ENCODE results near the gene PARD3.

GRCh38 chr10:34184939-34185386, 630.1 kb downstream of the PARD3 start:
- TF ChIP-seq, protein P1, sequence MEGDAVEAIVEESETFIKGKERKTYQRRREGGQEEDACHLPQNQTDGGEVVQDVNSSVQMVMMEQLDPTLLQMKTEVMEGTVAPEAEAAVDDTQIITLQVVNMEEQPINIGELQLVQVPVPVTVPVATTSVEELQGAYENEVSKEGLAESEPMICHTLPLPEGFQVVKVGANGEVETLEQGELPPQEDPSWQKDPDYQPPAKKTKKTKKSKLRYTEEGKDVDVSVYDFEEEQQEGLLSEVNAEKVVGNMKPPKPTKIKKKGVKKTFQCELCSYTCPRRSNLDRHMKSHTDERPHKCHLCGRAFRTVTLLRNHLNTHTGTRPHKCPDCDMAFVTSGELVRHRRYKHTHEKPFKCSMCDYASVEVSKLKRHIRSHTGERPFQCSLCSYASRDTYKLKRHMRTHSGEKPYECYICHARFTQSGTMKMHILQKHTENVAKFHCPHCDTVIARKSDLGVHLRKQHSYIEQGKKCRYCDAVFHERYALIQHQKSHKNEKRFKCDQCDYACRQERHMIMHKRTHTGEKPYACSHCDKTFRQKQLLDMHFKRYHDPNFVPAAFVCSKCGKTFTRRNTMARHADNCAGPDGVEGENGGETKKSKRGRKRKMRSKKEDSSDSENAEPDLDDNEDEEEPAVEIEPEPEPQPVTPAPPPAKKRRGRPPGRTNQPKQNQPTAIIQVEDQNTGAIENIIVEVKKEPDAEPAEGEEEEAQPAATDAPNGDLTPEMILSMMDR (IDR thresholded peaks at IDR 0.05) = no peak
- TF ChIP-seq, protein P2, sequence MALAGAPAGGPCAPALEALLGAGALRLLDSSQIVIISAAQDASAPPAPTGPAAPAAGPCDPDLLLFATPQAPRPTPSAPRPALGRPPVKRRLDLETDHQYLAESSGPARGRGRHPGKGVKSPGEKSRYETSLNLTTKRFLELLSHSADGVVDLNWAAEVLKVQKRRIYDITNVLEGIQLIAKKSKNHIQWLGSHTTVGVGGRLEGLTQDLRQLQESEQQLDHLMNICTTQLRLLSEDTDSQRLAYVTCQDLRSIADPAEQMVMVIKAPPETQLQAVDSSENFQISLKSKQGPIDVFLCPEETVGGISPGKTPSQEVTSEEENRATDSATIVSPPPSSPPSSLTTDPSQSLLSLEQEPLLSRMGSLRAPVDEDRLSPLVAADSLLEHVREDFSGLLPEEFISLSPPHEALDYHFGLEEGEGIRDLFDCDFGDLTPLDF (CRISPR knock-in tag; IDR thresholded peaks at IDR 0.05) = no peak
